ENCODE results near the gene NDUFB6. TPM values are rescaled to one million over a fixed set of nuclear protein-coding genes. Genes with fewer than 3 reads are reported as not detected.
A peak's percentile ranks its signal among the peaks of the same experiment; 100 is the strongest.

Gene NDUFB6
- total and polyA plus RNA-seq, 10 donors, result 18.0 to 36.7 (median 26.1) TPM

DNA sequence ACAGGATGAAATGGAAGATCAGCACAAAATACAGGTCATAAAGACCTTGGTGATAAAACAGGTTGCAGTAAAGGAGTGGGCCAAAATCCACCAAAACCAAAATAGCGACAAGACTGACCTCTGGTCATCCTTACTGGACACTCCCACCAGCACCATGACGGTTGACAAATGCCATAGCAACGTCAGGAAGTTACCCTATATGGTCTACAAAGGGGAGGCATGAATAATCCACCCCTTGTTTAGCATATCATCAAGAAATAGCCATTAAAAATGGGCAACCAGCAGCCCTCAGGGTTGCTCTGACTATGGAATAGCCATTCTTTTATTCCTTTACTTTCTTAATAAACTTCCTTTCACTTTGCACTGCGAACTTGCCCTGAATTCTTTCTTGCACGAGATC, 6.0 kb upstream of the NDUFB6 start:
- intact Hi-C loops (cut with DNase I; ENCODE audit: low total_unique reads), result no loop called here
- Histone ChIP-seq H3K27ac (no peak overlapping the region), H3K4me3 (peak overlapping the region in 2 of 8 donors; percentile 5 to 16), H3K4me1 (peaks cover 0 to 11% (median under 1%) of the 10 kb centered on the region in 6 donors), H3K36me3 (no peaks in the 10 kb centered on the region), H3K27me3 (replicated peaks in 1 of 7) (peaks cover 0 to 28% (median 0%) of the 10 kb centered on the region in 7 donors), H3K9me3 (no peaks in the 10 kb centered on the region)
- WGBS, 5 donors, result 45 to 67% (median 59%) methylated on average over 5 of the region's 5 CpGs
- TF ChIP-seq POLR2A (IDR thresholded peaks at IDR 0.05) (no peak), CTCF (IDR thresholded peaks at IDR 0.05 in 8 of 11, conservative IDR thresholded peaks at IDR 0.05 in 3 of 11) (no peak), POLR2AphosphoS5 (IDR thresholded peaks at IDR 0.05) (no peak)
- DNase-seq, result no peak

DNA sequence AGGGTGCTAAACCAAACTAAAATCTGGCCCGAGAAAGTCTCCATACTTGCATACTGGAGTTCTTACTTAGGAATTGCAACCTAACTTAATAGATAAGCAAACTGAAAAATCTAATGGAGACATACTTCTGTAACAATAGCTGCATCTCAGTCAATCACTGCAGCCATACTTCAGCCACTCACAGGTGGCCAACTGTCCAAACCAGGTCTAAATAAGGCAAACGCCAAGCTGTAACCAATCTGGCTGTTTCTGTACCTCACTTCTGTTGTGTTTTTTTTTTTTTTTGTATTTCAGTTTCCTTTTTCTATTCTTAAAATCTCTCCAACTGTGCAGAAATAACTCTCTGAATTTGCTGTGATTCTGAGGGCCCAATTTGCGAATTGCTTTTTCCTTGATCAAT, 4.4 kb upstream of the NDUFB6 start:
- H3K4me3 ChIP-seq, result no peak overlapping the region
- intact Hi-C loops (cut with DNase I; ENCODE audit: low total_unique reads), result no loop called here
- peaks cover 0 to 28% (median 0%) of the 10 kb centered on the region in 7 donors for H3K27me3 ChIP-seq (replicated peaks in 1 of 7)
- no peaks in the 10 kb centered on the region for H3K36me3 ChIP-seq
- WGBS, 5 donors, result 76 to 89% (median 84%) methylated on average over 3 of the region's 3 CpGs
- no peak overlapping the region for H3K27ac ChIP-seq
- TF ChIP-seq POLR2AphosphoS5 (IDR thresholded peaks at IDR 0.05) (no peak), CTCF (IDR thresholded peaks at IDR 0.05 in 8 of 11, conservative IDR thresholded peaks at IDR 0.05 in 3 of 11) (no peak), POLR2A (IDR thresholded peaks at IDR 0.05) (no peak)
- peaks cover 0 to 23% (median 10%) of the 10 kb centered on the region in 6 donors for H3K4me1 ChIP-seq
- H3K9me3 ChIP-seq, result no peaks in the 10 kb centered on the region
- DNase-seq, result no peak

- 64 to 78% (median 72%) methylated on average over 1 of the region's 1 CpG for whole genome bisulfite sequencing, 5 donors
- peaks cover 0 to 14% (median 0%) of the 10 kb centered on the region in 7 donors for H3K27me3 ChIP-seq (replicated peaks in 1 of 7)
Observed at GRCh38 chr9:32574858-32575257, 1.9 kb upstream of the NDUFB6 start.

GRCh38 chr9:32573821-32574220, 862 bp upstream of the NDUFB6 start:
- TF ChIP-seq CTCF (IDR thresholded peaks at IDR 0.05 in 8 of 11, conservative IDR thresholded peaks at IDR 0.05 in 3 of 11) (no peak), POLR2A (IDR thresholded peaks at IDR 0.05) (no peak), POLR2AphosphoS5 (IDR thresholded peaks at IDR 0.05) (no peak)
- H3K9me3 ChIP-seq, result no peaks in the 10 kb centered on the region
- H3K27me3 ChIP-seq (replicated peaks in 1 of 7), result peaks cover 0 to 7% (median 0%) of the 10 kb centered on the region in 7 donors
- WGBS, 5 donors, result 85 to 92% (median 87%) methylated on average over 7 of the region's 7 CpGs
- intact Hi-C loops (cut with DNase I; ENCODE audit: low total_unique reads), result no loop called here
- DNase-seq, result no peak
- H3K27ac ChIP-seq, result peak overlapping the region in 7 of 8 donors; percentile 90 to 97 (median 95)
- H3K4me1 ChIP-seq, result peaks cover 12 to 42% (median 30%) of the 10 kb centered on the region in 6 donors
- peak overlapping the region in 3 of 8 donors; percentile 82 to 90 (median 89) for H3K4me3 ChIP-seq
- peaks cover 0 to 18% (median 0%) of the 10 kb centered on the region in 6 donors for H3K36me3 ChIP-seq

More at GRCh38 chr9:32574858-32575257, 1.9 kb upstream of the NDUFB6 start:
- Histone ChIP-seq H3K36me3 (peaks cover 0 to 7% (median 0%) of the 10 kb centered on the region in 6 donors), H3K4me1 (peaks cover 12 to 47% (median 30%) of the 10 kb centered on the region in 6 donors), H3K27ac (no peak overlapping the region), H3K9me3 (no peaks in the 10 kb centered on the region), H3K4me3 (no peak overlapping the region)
- TF ChIP-seq CTCF (IDR thresholded peaks at IDR 0.05 in 8 of 11, conservative IDR thresholded peaks at IDR 0.05 in 3 of 11) (no peak), POLR2AphosphoS5 (IDR thresholded peaks at IDR 0.05) (no peak), POLR2A (IDR thresholded peaks at IDR 0.05) (no peak)
- intact Hi-C loops (cut with DNase I; ENCODE audit: low total_unique reads), result no loop called here
- DNase-seq, result no peak

Data from spleen (tissue), 11 donors.